ENCODE data around the gene VARS2.
A peak's percentile ranks its signal among the peaks of the same experiment; 100 is the strongest.

The VARS2 gene

GRCh38 chr6:30884521-30885480, 29.2 kb upstream of the VARS2 start:
- peak; percentile 33 for DNase-seq

- DNase-seq = no peak
Measured at GRCh38 chr6:30885481-30885998, 28.5 kb upstream of the VARS2 start.

- DNase-seq = peak; percentile 22
Measured at GRCh38 chr6:30885999-30886896, 27.8 kb upstream of the VARS2 start.

- DNase-seq = no peak
Measured at GRCh38 chr6:30886897-30887255, 27.2 kb upstream of the VARS2 start.

GRCh38 chr6:30887901-30888815, 25.9 kb upstream of the VARS2 start:
- no peak for DNase-seq

GRCh38 chr6:30888816-30889495, 25.1 kb upstream of the VARS2 start:
- no peak for DNase-seq

- DNase-seq = no peak
Measured at GRCh38 chr6:30889496-30889885, 24.5 kb upstream of the VARS2 start.

- DNase-seq = no peak
Measured at GRCh38 chr6:30889921-30890645, 24.0 kb upstream of the VARS2 start.

- no peak for DNase-seq
Measured at GRCh38 chr6:30890646-30891449, 23.2 kb upstream of the VARS2 start.

- DNase-seq = no peak
Measured at GRCh38 chr6:30891450-30891723, 22.7 kb upstream of the VARS2 start.

- no peak for DNase-seq
Measured at GRCh38 chr6:30891816-30892538, 22.1 kb upstream of the VARS2 start.

GRCh38 chr6:30893001-30893591, 20.9 kb upstream of the VARS2 start:
- DNase-seq = no peak

- DNase-seq = no peak
Measured at GRCh38 chr6:30893666-30894065, 20.4 kb upstream of the VARS2 start.

GRCh38 chr6:30894381-30894780, 19.7 kb upstream of the VARS2 start:
- DNase-seq = no peak

- no peak for DNase-seq
Measured at GRCh38 chr6:30894935-30895334, 19.1 kb upstream of the VARS2 start.

GRCh38 chr6:30895343-30895742, 18.7 kb upstream of the VARS2 start:
- no peak for DNase-seq

GRCh38 chr6:30896541-30896940, 17.5 kb upstream of the VARS2 start:
- DNase-seq = no peak

- no peak for DNase-seq
Measured at GRCh38 chr6:30897882-30898281, 16.2 kb upstream of the VARS2 start.

- DNase-seq = no peak
Measured at GRCh38 chr6:30898750-30899360, 15.2 kb upstream of the VARS2 start.

Measured in stimulated activated CD4-positive, alpha-beta T cell treated with anti-CD3 and anti-CD28 coated beads, Interleukin-4, amount 100 ng/mL, for 24 hours (primary cell).